WTC11 (cell line): Measurements from ENCODE around the gene DSTYK. TPM values are rescaled to one million over a fixed set of nuclear protein-coding genes. Genes with fewer than 3 reads are reported as not detected.

Experiments
- ATAC-seq: fragments of 200-7000 bp; cut with Tn5 transposase; 2 replicates; pipeline ENCODE4 v1.10.0; 2021; ENCODE audit warnings: mild to moderate bottlenecking, moderate library complexity
- CTCF ChIA-PET: fragments of 300-600 bp; sonication (Branson Sonifier 250); formaldehyde crosslinking; loops from one replicate; lab custom pipeline; 2021; ENCODE audit warnings: antibody characterized with exemption; lab: Charles Lee
- POLR2A ChIA-PET: fragments of 350-600 bp; sonication (Branson Sonifier 250); formaldehyde crosslinking; loops from one replicate; lab custom pipeline; 2021; ENCODE audit warnings: antibody characterized with exemption; lab: Charles Lee
- DNase-seq: peaks from one replicate; pipeline ENCODE4 v3.0.0; 2021; ENCODE audit warnings: low spot score
- H3K27ac Mint-ChIP-seq: 2 replicates; pipeline ENCODE4 v1.8.0; 2021; ENCODE audit warnings: mixed read lengths
- H3K27me3 Mint-ChIP-seq: 2 replicates; pipeline ENCODE4 v1.8.0; 2021; ENCODE audit warnings: low read depth, mild to moderate bottlenecking, moderate library complexity, mixed read lengths
- H3K36me3 Mint-ChIP-seq: 2 replicates; pipeline ENCODE4 v1.8.0; 2021; ENCODE audit warnings: mixed read lengths
- H3K4me1 Mint-ChIP-seq: 2 replicates; pipeline ENCODE4 v1.8.0; 2022; ENCODE audit warnings: mixed read lengths
- H3K4me3 Mint-ChIP-seq: 2 replicates; pipeline ENCODE4 v1.8.0; 2021; ENCODE audit warnings: mild to moderate bottlenecking, moderate library complexity, mixed read lengths
- H3K9me3 Mint-ChIP-seq: 2 replicates; pipeline ENCODE4 v1.8.0; 2021; ENCODE audit warnings: mixed read lengths
- AFF4 ChIP-seq: sonication (generic); formaldehyde crosslinking; IDR thresholded peaks from 2 replicates; pipeline ENCODE4 v1.8.1; 2023; ENCODE audit warnings: mild to moderate bottlenecking, missing genetic modification reagents, borderline replicate concordance
- ARID4B ChIP-seq: sonication (generic); formaldehyde crosslinking; IDR thresholded peaks from 2 replicates; pipeline ENCODE4 v1.8.0; 2023; ENCODE audit warnings: missing genetic modification reagents, mild to moderate bottlenecking, borderline replicate concordance
- ATF2 ChIP-seq: sonication (generic); formaldehyde crosslinking; IDR thresholded peaks from 2 replicates; pipeline ENCODE4 v1.8.1; 2022; ENCODE audit warnings: low read depth, missing genetic modification reagents, borderline replicate concordance
- CBFB ChIP-seq: sonication (generic); formaldehyde crosslinking; IDR thresholded peaks from 2 replicates; pipeline ENCODE4 v1.8.1; 2022; ENCODE audit warnings: mild to moderate bottlenecking, low read depth, missing genetic modification reagents
- CREM ChIP-seq: sonication (generic); formaldehyde crosslinking; IDR thresholded peaks from 2 replicates; pipeline ENCODE4 v1.8.1; 2022; ENCODE audit warnings: mild to moderate bottlenecking, missing genetic modification reagents, moderate library complexity
- ETV6 ChIP-seq: sonication (generic); formaldehyde crosslinking; IDR thresholded peaks from 2 replicates; pipeline ENCODE4 v1.8.1; 2022; ENCODE audit warnings: mild to moderate bottlenecking, missing genetic modification reagents
- FOXK1 ChIP-seq: sonication (generic); formaldehyde crosslinking; IDR thresholded peaks from 2 replicates; pipeline ENCODE4 v1.8.0; 2022; ENCODE audit warnings: mild to moderate bottlenecking, moderate library complexity, missing genetic modification reagents
- JAZF1 ChIP-seq: fragments of 250-450 bp; sonication (Bioruptor Pico); IDR thresholded peaks from 2 replicates; pipeline ENCODE4 v1.9.0; 2021; ENCODE audit warnings: moderate library complexity, mild to moderate bottlenecking, inconsistent platforms
- MLX ChIP-seq: sonication (generic); formaldehyde crosslinking; IDR thresholded peaks from 2 replicates; pipeline ENCODE4 v1.8.1; 2023; ENCODE audit warnings: mild to moderate bottlenecking, missing genetic modification reagents, moderate library complexity
- NFYB ChIP-seq: sonication (generic); formaldehyde crosslinking; conservative IDR thresholded peaks from 2 replicates; pipeline ENCODE4 v1.8.0; 2022; ENCODE audit warnings: low read depth, missing genetic modification reagents
- PRDM15 ChIP-seq: sonication (generic); formaldehyde crosslinking; IDR thresholded peaks from 2 replicates; pipeline ENCODE4 v1.8.0; 2022; ENCODE audit warnings: missing genetic modification reagents
- RELA ChIP-seq: sonication (generic); formaldehyde crosslinking; IDR thresholded peaks from 2 replicates; pipeline ENCODE4 v1.8.1; 2022; ENCODE audit warnings: missing genetic modification reagents, mild to moderate bottlenecking, borderline replicate concordance
- ZNF219 ChIP-seq: sonication (generic); formaldehyde crosslinking; IDR thresholded peaks from 2 replicates; pipeline ENCODE4 v1.8.0; 2023; ENCODE audit warnings: missing genetic modification reagents, mild to moderate bottlenecking, borderline replicate concordance
- ZNF232 ChIP-seq: sonication (generic); formaldehyde crosslinking; IDR thresholded peaks from 2 replicates; pipeline ENCODE4 v1.8.0; 2022; ENCODE audit warnings: mild to moderate bottlenecking, missing genetic modification reagents
- ZNF416 ChIP-seq: fragments of 250-450 bp; sonication (Bioruptor Pico); IDR thresholded peaks from 2 replicates; pipeline ENCODE4 v1.9.0; 2021; ENCODE audit warnings: mild to moderate bottlenecking, inconsistent platforms
- ZSCAN18 ChIP-seq: fragments of 250-450 bp; sonication (Bioruptor Pico); IDR thresholded peaks from 2 replicates; pipeline ENCODE4 v2.1.2; 2022; ENCODE audit warnings: mild to moderate bottlenecking, moderate library complexity
- total RNA-seq: library from RNA; stranded (reverse); gene quantifications from 3 replicates; pipeline ENCODE4 v1.2.3, GENCODE V29; 2021

The DSTYK gene
- total RNA-seq, 1 experiment from 2014 or later = 11.6 TPM

GRCh38 chr1:205133287-205133686, 78.2 kb downstream of the DSTYK start (continued):
- TF ChIP-seq CREM = no peak
- TF ChIP-seq ZNF232 (CRISPR knock-in tag) = no peak
- no peak for TF ChIP-seq ARID4B (CRISPR knock-in tag)
- TF ChIP-seq NFYB (CRISPR knock-in tag) = no peak
- no peak for TF ChIP-seq ATF2
- TF ChIP-seq CBFB (CRISPR knock-in tag) = no peak

- H3K4me1 Mint-ChIP-seq = no peaks in the 10 kb centered on the region
- H3K9me3 Mint-ChIP-seq = no peaks in the 10 kb centered on the region
- TF ChIP-seq JAZF1 (CRISPR knock-in tag) = no peak
- no peak for TF ChIP-seq ETV6 (CRISPR knock-in tag)
- TF ChIP-seq MLX = no peak
- TF ChIP-seq ZSCAN18 (CRISPR knock-in tag) = no peak
- no peak for TF ChIP-seq RELA (CRISPR knock-in tag)
- TF ChIP-seq ZNF219 (CRISPR knock-in tag) = no peak
- TF ChIP-seq FOXK1 (CRISPR knock-in tag) = no peak
- no peak for TF ChIP-seq AFF4 (CRISPR knock-in tag)
- TF ChIP-seq PRDM15 (CRISPR knock-in tag) = no peak
- no peak for TF ChIP-seq ZNF416 (CRISPR knock-in tag)
- H3K4me3 Mint-ChIP-seq = no peak overlapping the region
- no peak overlapping the region for H3K27ac Mint-ChIP-seq
- ChIA-PET CTCF (interaction anchor here (1.0 kb wide), 1 partner anchor 68 kb away, joined by 3 read pairs; no protein-coding TSS in a partner anchor), POLR2A (no interaction called here)
- no peak for ATAC-seq
- no peaks in the 10 kb centered on the region for H3K27me3 Mint-ChIP-seq
- DNase-seq = no peak
- H3K36me3 Mint-ChIP-seq = no peaks in the 10 kb centered on the region
Observed at GRCh38 chr1:205129447-205130029, 82.0 kb downstream of the DSTYK start.
